Prostate gland (tissue), 2 donors: ENCODE data around the gene FCGR3A.

Source experiments
- POLR2AphosphoS5 ChIP-seq: sonication (generic); formaldehyde crosslinking; IDR thresholded peaks from one replicate; pipeline ENCODE4 v1.6.1; 2017; ENCODE audit warnings: antibody characterized with exemption
- TF ChIP-seq, protein P1 (sequence below), 4 experiments: fragments of 200-600 bp in 2 of 4; fragments of 450-650 bp in 2 of 4; sonication (generic) in 2 of 4; IDR thresholded peaks; 1 replicate in 3 of 4; 2 replicates in 1 of 4; pipeline ENCODE4 v1.5.1; 2016 to 2019; ENCODE audit warnings: antibody characterized with exemption in 4 of 4, mild to moderate bottlenecking in 2 of 4, moderate library complexity in 2 of 4

DNA sequence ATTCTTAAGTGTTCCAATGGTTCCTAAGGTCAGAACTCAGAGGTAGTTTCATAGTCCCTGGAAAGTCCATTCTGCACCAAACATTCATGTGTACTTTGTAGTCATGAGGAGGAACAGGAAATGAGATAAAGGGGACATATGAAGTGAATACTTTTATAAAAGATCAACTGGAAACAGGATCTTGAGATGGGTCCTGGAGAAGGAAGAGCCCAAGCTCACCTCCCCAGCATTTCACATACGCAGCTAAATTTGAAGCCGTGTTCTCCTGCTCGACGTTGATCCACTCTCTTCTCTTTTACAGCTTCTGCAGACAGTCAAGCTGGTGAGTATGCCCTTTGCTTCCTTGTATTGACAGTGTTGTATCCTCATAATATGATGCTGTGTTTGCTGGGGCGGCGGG is 43.9 kb downstream of the FCGR3A start:
- TF ChIP-seq, protein P1, sequence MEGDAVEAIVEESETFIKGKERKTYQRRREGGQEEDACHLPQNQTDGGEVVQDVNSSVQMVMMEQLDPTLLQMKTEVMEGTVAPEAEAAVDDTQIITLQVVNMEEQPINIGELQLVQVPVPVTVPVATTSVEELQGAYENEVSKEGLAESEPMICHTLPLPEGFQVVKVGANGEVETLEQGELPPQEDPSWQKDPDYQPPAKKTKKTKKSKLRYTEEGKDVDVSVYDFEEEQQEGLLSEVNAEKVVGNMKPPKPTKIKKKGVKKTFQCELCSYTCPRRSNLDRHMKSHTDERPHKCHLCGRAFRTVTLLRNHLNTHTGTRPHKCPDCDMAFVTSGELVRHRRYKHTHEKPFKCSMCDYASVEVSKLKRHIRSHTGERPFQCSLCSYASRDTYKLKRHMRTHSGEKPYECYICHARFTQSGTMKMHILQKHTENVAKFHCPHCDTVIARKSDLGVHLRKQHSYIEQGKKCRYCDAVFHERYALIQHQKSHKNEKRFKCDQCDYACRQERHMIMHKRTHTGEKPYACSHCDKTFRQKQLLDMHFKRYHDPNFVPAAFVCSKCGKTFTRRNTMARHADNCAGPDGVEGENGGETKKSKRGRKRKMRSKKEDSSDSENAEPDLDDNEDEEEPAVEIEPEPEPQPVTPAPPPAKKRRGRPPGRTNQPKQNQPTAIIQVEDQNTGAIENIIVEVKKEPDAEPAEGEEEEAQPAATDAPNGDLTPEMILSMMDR (IDR thresholded peaks at IDR 0.05), result no peak
- TF ChIP-seq POLR2AphosphoS5, result no peak
